ENCODE results near the gene ZNF414.
A peak's percentile ranks its signal among the peaks of the same experiment; 100 is the strongest.

Gene ZNF414

GRCh38 chr19:8504171-8504570 is 9.8 kb downstream of the ZNF414 start:
- H3K9ac ChIP-seq: peak overlapping the region in 5 of 11 experiments; percentile 38 to 83 (median 59); a peak in 3 of 22 replicates
- no peaks in the 10 kb centered on the region for H4K20me1 ChIP-seq
- peak overlapping the region; percentile 10 to 99 (median 87); a peak in 16 of 22 replicates for H3K4me2 ChIP-seq
- H3K9me3 ChIP-seq (replicated peaks in 1 of 11): no peaks in the 10 kb centered on the region
- H3K36me3 ChIP-seq: peaks cover 0 to 9% (median 0%) of the 10 kb centered on the region in 11 experiments; a peak in 5 of 22 replicates
- TF ChIP-seq Cebpa-rat (IDR thresholded peaks at IDR 0.05): no peak
- no peaks in the 10 kb centered on the region for H3K27me3 ChIP-seq
- H3K27ac ChIP-seq: peak overlapping the region in 9 of 11 experiments; percentile 59 to 97 (median 89); a peak in 17 of 22 replicates
- peaks cover 62 to 90% (median 73%) of the 10 kb centered on the region in 10 experiments for H3K4me1 ChIP-seq
- no peak overlapping the region for H3K4me3 ChIP-seq

GRCh38 chr19:8503510-8503909 is 10.5 kb downstream of the ZNF414 start:
- H3K27me3 ChIP-seq: no peaks in the 10 kb centered on the region
- peaks cover 0 to 12% (median 0%) of the 10 kb centered on the region in 11 experiments; a peak in 8 of 22 replicates for H3K36me3 ChIP-seq
- peak overlapping the region; percentile 63 to 99 (median 87); a peak in 21 of 22 replicates for H3K4me2 ChIP-seq
- H3K4me1 ChIP-seq: peaks cover 62 to 91% (median 78%) of the 10 kb centered on the region in 10 experiments
- H3K9ac ChIP-seq: peak overlapping the region in 8 of 11 experiments; percentile 25 to 78 (median 49); a peak in 10 of 22 replicates
- H3K4me3 ChIP-seq: peak overlapping the region in 1 of 10 experiments; percentile 15; a peak in 1 of 20 replicates
- H3K27ac ChIP-seq: peak overlapping the region in 9 of 11 experiments; percentile 59 to 97 (median 89); a peak in 18 of 22 replicates
- no peak for TF ChIP-seq Cebpa-rat (IDR thresholded peaks at IDR 0.05)
- no peaks in the 10 kb centered on the region for H4K20me1 ChIP-seq
- H3K9me3 ChIP-seq (replicated peaks in 1 of 11): no peaks in the 10 kb centered on the region

- H3K4me1 ChIP-seq: peaks cover 62 to 97% (median 91%) of the 10 kb centered on the region in 10 experiments
- H4K20me1 ChIP-seq: no peaks in the 10 kb centered on the region
- peak overlapping the region in 6 of 10 experiments; percentile 24 to 69 (median 55); a peak in 10 of 20 replicates for H3K4me3 ChIP-seq
- H3K27ac ChIP-seq: peak overlapping the region in 10 of 11 experiments; percentile 42 to 97 (median 90); a peak in 18 of 22 replicates
- no peaks in the 10 kb centered on the region for H3K9me3 ChIP-seq (replicated peaks in 1 of 11)
- peaks cover 0 to 27% (median 4%) of the 10 kb centered on the region in 11 experiments; a peak in 10 of 22 replicates for H3K36me3 ChIP-seq
- no peaks in the 10 kb centered on the region for H3K27me3 ChIP-seq
- peak overlapping the region; percentile 62 to 99 (median 84); a peak in 21 of 22 replicates for H3K4me2 ChIP-seq
- H3K9ac ChIP-seq: peak overlapping the region in 10 of 11 experiments; percentile 27 to 78 (median 64); a peak in 17 of 22 replicates
- no peak for TF ChIP-seq Cebpa-rat (IDR thresholded peaks at IDR 0.05)
These were observed 12.0 kb downstream of the ZNF414 start for GRCh38 chr19:8501981-8502380.

GRCh38 chr19:8501516-8501915 is 12.5 kb downstream of the ZNF414 start:
- H4K20me1 ChIP-seq: no peaks in the 10 kb centered on the region
- H3K36me3 ChIP-seq: peaks cover 0 to 32% (median 4%) of the 10 kb centered on the region in 11 experiments; a peak in 10 of 22 replicates
- no peaks in the 10 kb centered on the region for H3K9me3 ChIP-seq (replicated peaks in 1 of 11)
- H3K4me2 ChIP-seq: peak overlapping the region; percentile 62 to 99 (median 84); a peak in 21 of 22 replicates
- no peaks in the 10 kb centered on the region for H3K27me3 ChIP-seq
- H3K4me3 ChIP-seq: peak overlapping the region in 6 of 10 experiments; percentile 24 to 69 (median 55); a peak in 10 of 20 replicates
- peak overlapping the region in 10 of 11 experiments; percentile 42 to 97 (median 90); a peak in 18 of 22 replicates for H3K27ac ChIP-seq
- peaks cover 62 to 98% (median 92%) of the 10 kb centered on the region in 10 experiments for H3K4me1 ChIP-seq
- peak overlapping the region in 9 of 11 experiments; percentile 48 to 78 (median 66); a peak in 15 of 22 replicates for H3K9ac ChIP-seq
- TF ChIP-seq Cebpa-rat (IDR thresholded peaks at IDR 0.05): no peak

- Histone ChIP-seq H3K4me2 (peak overlapping the region; percentile 46 to 99 (median 84)), H3K27me3 (no peaks in the 10 kb centered on the region), H3K9ac (peak overlapping the region; percentile 44 to 78 (median 72); a peak in 21 of 22 replicates), H3K4me3 (peak overlapping the region in 5 of 10 experiments; percentile 4 to 69 (median 38); a peak in 7 of 20 replicates), H3K27ac (peak overlapping the region; percentile 36 to 97 (median 89); a peak in 21 of 22 replicates), H4K20me1 (no peaks in the 10 kb centered on the region), H3K9me3 (replicated peaks in 1 of 11) (no peaks in the 10 kb centered on the region), H3K36me3 (peaks cover 0 to 44% (median 4%) of the 10 kb centered on the region in 11 experiments; a peak in 11 of 22 replicates), H3K4me1 (peaks cover 53 to 98% (median 93%) of the 10 kb centered on the region in 10 experiments)
- peak in 4 of 11 experiments; percentile 14 to 59 (median 46); a peak in 4 of 22 replicates for TF ChIP-seq Cebpa-rat (IDR thresholded peaks at IDR 0.05)
These were observed 13.8 kb downstream of the ZNF414 start for GRCh38 chr19:8500158-8500557.

- Histone ChIP-seq H3K4me1 (peaks cover 53 to 98% (median 93%) of the 10 kb centered on the region in 10 experiments), H3K36me3 (peaks cover 0 to 49% (median 4%) of the 10 kb centered on the region in 11 experiments; a peak in 11 of 22 replicates), H4K20me1 (no peaks in the 10 kb centered on the region), H3K9me3 (replicated peaks in 1 of 11) (no peaks in the 10 kb centered on the region), H3K4me3 (peak overlapping the region in 4 of 10 experiments; percentile 28 to 69 (median 50); a peak in 4 of 20 replicates), H3K27ac (peak overlapping the region in 10 of 11 experiments; percentile 52 to 97 (median 90); a peak in 18 of 22 replicates), H3K9ac (peak overlapping the region in 10 of 11 experiments; percentile 36 to 78 (median 70); a peak in 14 of 22 replicates), H3K4me2 (peak overlapping the region in 10 of 11 experiments; percentile 18 to 99 (median 86); a peak in 16 of 22 replicates), H3K27me3 (no peaks in the 10 kb centered on the region)
- TF ChIP-seq Cebpa-rat (IDR thresholded peaks at IDR 0.05): no peak
These were observed 14.7 kb downstream of the ZNF414 start for GRCh38 chr19:8499048-8499833.

GRCh38 chr19:8498295-8498694 is 15.7 kb downstream of the ZNF414 start:
- no peak for TF ChIP-seq Cebpa-rat (IDR thresholded peaks at IDR 0.05)
- peaks cover 0 to 53% (median 4%) of the 10 kb centered on the region in 11 experiments; a peak in 11 of 22 replicates for H3K36me3 ChIP-seq
- H4K20me1 ChIP-seq: no peaks in the 10 kb centered on the region
- H3K9me3 ChIP-seq (replicated peaks in 1 of 11): no peaks in the 10 kb centered on the region
- H3K4me3 ChIP-seq: peak overlapping the region in 3 of 10 experiments; percentile 11 to 46 (median 38); a peak in 4 of 20 replicates
- H3K4me1 ChIP-seq: peaks cover 53 to 98% (median 93%) of the 10 kb centered on the region in 10 experiments
- H3K4me2 ChIP-seq: peak overlapping the region in 6 of 11 experiments; percentile 7 to 99 (median 92); a peak in 10 of 22 replicates
- no peaks in the 10 kb centered on the region for H3K27me3 ChIP-seq
- H3K27ac ChIP-seq: peak overlapping the region in 9 of 11 experiments; percentile 72 to 97 (median 91); a peak in 17 of 22 replicates
- H3K9ac ChIP-seq: peak overlapping the region in 9 of 11 experiments; percentile 6 to 78 (median 72); a peak in 13 of 22 replicates

- H3K9me3 ChIP-seq (replicated peaks in 1 of 11): no peaks in the 10 kb centered on the region
- H3K27me3 ChIP-seq: no peaks in the 10 kb centered on the region
- H3K4me2 ChIP-seq: peak overlapping the region; percentile 66 to 99 (median 87)
- TF ChIP-seq Cebpa-rat (IDR thresholded peaks at IDR 0.05): peak in 8 of 11 experiments; percentile 69 to 92 (median 78); a peak in 14 of 22 replicates
- H3K4me1 ChIP-seq: peaks cover 25 to 100% (median 92%) of the 10 kb centered on the region in 10 experiments
- H4K20me1 ChIP-seq: no peaks in the 10 kb centered on the region
- peaks cover 17 to 89% (median 26%) of the 10 kb centered on the region in 11 experiments for H3K36me3 ChIP-seq
- H3K4me3 ChIP-seq: peak overlapping the region in 7 of 10 experiments; percentile 3 to 58 (median 33); a peak in 9 of 20 replicates
- H3K27ac ChIP-seq: peak overlapping the region in 10 of 11 experiments; percentile 69 to 98 (median 96); a peak in 21 of 22 replicates
- peak overlapping the region; percentile 61 to 82 (median 79); a peak in 21 of 22 replicates for H3K9ac ChIP-seq
These were observed 19.8 kb downstream of the ZNF414 start for GRCh38 chr19:8494158-8494557.

Data from BLaER1 treated with 17β-estradiol and CSF1 and Interleukin-3, amounts not matched to agents 10 nM and 100 nM (cell line).